ENCODE results near the gene SPIN2B. TPM values are rescaled to one million over a fixed set of nuclear protein-coding genes. Genes with fewer than 3 reads are reported as not detected.

Gene SPIN2B
- total and polyA plus RNA-seq, 8 donors: 3.1 to 8.7 (median 4.5) TPM

- FAIRE-seq (no peak), ATAC-seq (no peak), DNase-seq (no peak)
- no peak overlapping the region for H3K27ac ChIP-seq
- 46 to 65% methylated on average over 32 of the region's 32 CpGs for WGBS, 2 donors
- no peaks in the 10 kb centered on the region for H3K4me1 ChIP-seq
- no peak overlapping the region for H3K4me3 ChIP-seq
- no peaks in the 10 kb centered on the region for H3K36me3 ChIP-seq
- peaks cover 0 to 27% (median 4%) of the 10 kb centered on the region in 4 donors for H3K27me3 ChIP-seq
- no peak for TF ChIP-seq CTCF (IDR thresholded peaks at IDR 0.05)
- no peaks in the 10 kb centered on the region for H3K9me3 ChIP-seq
- intact Hi-C loops (cut with DNase I): no loop called here
Observed at GRCh38 chrX:57070185-57070984, 51.0 kb downstream of the SPIN2B start.

Other genes with a start within 250 kb of the SPIN2B start
- 10 to 100 TPM in 1 of 6 donors, 1 to 10 TPM in 5; 4.7 to 10.6 (median 5.8) TPM for gene SPIN3, start 126.0 kb downstream of the SPIN2B start, total RNA-seq
- 10 to 100 TPM in 1 of 2 donors, 1 to 10 TPM in 1; 5.5 to 10.8 TPM for gene SPIN3, start 126.0 kb downstream of the SPIN2B start, polyA plus RNA-seq
- gene SPIN2A, start 15.8 kb upstream of the SPIN2B start, total RNA-seq: under 1 TPM; 0.13 to 0.41 (median 0.19) TPM
- under 1 TPM; 0.68 to 0.70 TPM for gene SPIN2A, start 15.8 kb upstream of the SPIN2B start, polyA plus RNA-seq
- gene FAAH2, start 165.2 kb upstream of the SPIN2B start, total RNA-seq: 10 to 100 TPM; 13.3 to 22.2 (median 17.9) TPM
- gene FAAH2, start 165.2 kb upstream of the SPIN2B start, polyA plus RNA-seq: 10 to 100 TPM; 13.6 to 17.8 TPM